IPS-15b (cell line): ENCODE data around the gene NFE2L2.
"Not testable (repeated sequence)": the region's sequence is repeated elsewhere in the genome, so short reads cannot be mapped to it uniquely, and the experiment has no call there.

Experiments
- H3K27me3 ChIP-seq: one replicate; pipeline ENCODE4 v1.6.1; 2013; ENCODE audit warnings: low read length; ENCODE audit not compliant: control insufficient read depth, insufficient read depth
- H3K36me3 ChIP-seq: one replicate; pipeline ENCODE4 v1.6.1; 2013; ENCODE audit warnings: low read length; ENCODE audit not compliant: control insufficient read depth, insufficient read depth
- H3K4me1 ChIP-seq: one replicate; pipeline ENCODE4 v1.6.1; 2013; ENCODE audit warnings: mild to moderate bottlenecking, low read length; ENCODE audit not compliant: control insufficient read depth, insufficient read depth
- H3K4me3 ChIP-seq: one replicate; pipeline ENCODE4 v1.5.1; 2013; ENCODE audit warnings: low read depth, low read length
- H3K9ac ChIP-seq: one replicate; pipeline ENCODE4 v1.6.1; 2013; ENCODE audit warnings: low read depth, mild to moderate bottlenecking, low read length
- H3K9me3 ChIP-seq: one replicate; pipeline ENCODE4 v1.6.1; 2013; ENCODE audit warnings: mild to moderate bottlenecking, low read length; ENCODE audit not compliant: control insufficient read depth, insufficient read depth

NFE2L2 gene

GRCh38 chr2:177264693-177265587 is at the start of gene NFE2L2:
TSS of gene NFE2L2 (minus strand) at chr2:177264727. CDS start at chr2:177264576, 151 bp downstream.
- Histone ChIP-seq H3K4me1 (peaks cover 12% of the 10 kb centered on the region), H3K9me3 (no peaks in the 10 kb centered on the region), H3K9ac (peak within 1 kb of the TSS; percentile 97), H3K4me3 (peak within 1 kb of the TSS; percentile 79), H3K27me3 (no peaks in the 10 kb centered on the region), H3K36me3 (no peaks in the 10 kb centered on the region)

- H3K4me3 ChIP-seq, result no peak overlapping the region
- no peaks in the 10 kb centered on the region for H3K9me3 ChIP-seq
- H3K9ac ChIP-seq, result no peak overlapping the region
Observed at GRCh38 chr2:177314194-177314593, 49.7 kb upstream of the NFE2L2 start.

GRCh38 chr2:177313162-177313781 is 48.7 kb upstream of the NFE2L2 start:
- Histone ChIP-seq H3K36me3 (no peaks in the 10 kb centered on the region), H3K27me3 (no peaks in the 10 kb centered on the region), H3K4me3 (no peak overlapping the region), H3K9ac (no peak overlapping the region), H3K4me1 (peaks cover 15% of the 10 kb centered on the region), H3K9me3 (no peaks in the 10 kb centered on the region)

More at GRCh38 chr2:177314194-177314593, 49.7 kb upstream of the NFE2L2 start:
- Histone ChIP-seq H3K27me3 (no peaks in the 10 kb centered on the region), H3K4me1 (peaks cover 15% of the 10 kb centered on the region), H3K36me3 (no peaks in the 10 kb centered on the region)

GRCh38 chr2:177312562-177312961 is 48.0 kb upstream of the NFE2L2 start:
- no peaks in the 10 kb centered on the region for H3K36me3 ChIP-seq

GRCh38 chr2:177309672-177310309 is 45.3 kb upstream of the NFE2L2 start:
- H3K4me1 ChIP-seq, result peaks cover 11% of the 10 kb centered on the region
- not testable (repeated sequence) for H3K4me3 ChIP-seq, H3K27me3 ChIP-seq, H3K9me3 ChIP-seq, H3K9ac ChIP-seq, H3K36me3 ChIP-seq

More at GRCh38 chr2:177312562-177312961, 48.0 kb upstream of the NFE2L2 start:
- Histone ChIP-seq H3K9ac (no peak overlapping the region), H3K4me3 (no peak overlapping the region), H3K4me1 (peaks cover 15% of the 10 kb centered on the region), H3K9me3 (no peaks in the 10 kb centered on the region), H3K27me3 (no peaks in the 10 kb centered on the region)

- no peaks in the 10 kb centered on the region for H3K4me1 ChIP-seq
Observed at GRCh38 chr2:177306550-177306949, 42.0 kb upstream of the NFE2L2 start.

GRCh38 chr2:177303939-177304338 is 39.4 kb upstream of the NFE2L2 start:
- Histone ChIP-seq H3K36me3 (no peaks in the 10 kb centered on the region), H3K27me3 (no peaks in the 10 kb centered on the region), H3K4me1 (no peaks in the 10 kb centered on the region), H3K9ac (no peak overlapping the region), H3K4me3 (no peak overlapping the region), H3K9me3 (no peaks in the 10 kb centered on the region)

More at GRCh38 chr2:177306550-177306949, 42.0 kb upstream of the NFE2L2 start:
- no peak overlapping the region for H3K4me3 ChIP-seq
- H3K9me3 ChIP-seq, result no peaks in the 10 kb centered on the region
- no peaks in the 10 kb centered on the region for H3K36me3 ChIP-seq
- no peak overlapping the region for H3K9ac ChIP-seq
- no peaks in the 10 kb centered on the region for H3K27me3 ChIP-seq

- Histone ChIP-seq H3K27me3 (no peaks in the 10 kb centered on the region), H3K9me3 (no peaks in the 10 kb centered on the region), H3K36me3 (no peaks in the 10 kb centered on the region), H3K4me3 (no peak overlapping the region), H3K9ac (no peak overlapping the region), H3K4me1 (no peaks in the 10 kb centered on the region)
Observed at GRCh38 chr2:177302552-177302951, 38.0 kb upstream of the NFE2L2 start.

- Histone ChIP-seq H3K36me3 (no peaks in the 10 kb centered on the region), H3K9ac (no peak overlapping the region), H3K27me3 (no peaks in the 10 kb centered on the region), H3K9me3 (no peaks in the 10 kb centered on the region), H3K4me1 (no peaks in the 10 kb centered on the region), H3K4me3 (no peak overlapping the region)
Observed at GRCh38 chr2:177298191-177298590, 33.7 kb upstream of the NFE2L2 start.

- Histone ChIP-seq H3K27me3 (no peaks in the 10 kb centered on the region), H3K4me3 (no peak overlapping the region), H3K9me3 (no peaks in the 10 kb centered on the region), H3K4me1 (no peaks in the 10 kb centered on the region), H3K9ac (no peak overlapping the region), H3K36me3 (no peaks in the 10 kb centered on the region)
Observed at GRCh38 chr2:177296040-177296439, 31.5 kb upstream of the NFE2L2 start.

GRCh38 chr2:177295484-177295883 is 31.0 kb upstream of the NFE2L2 start:
- Histone ChIP-seq H3K27me3 (no peaks in the 10 kb centered on the region), H3K36me3 (no peaks in the 10 kb centered on the region), H3K4me3 (no peak overlapping the region), H3K4me1 (no peaks in the 10 kb centered on the region), H3K9ac (no peak overlapping the region), H3K9me3 (no peaks in the 10 kb centered on the region)
